NT2/D1 (cell line): ENCODE measurements around the gene ZNF581.

Source experiments
- DNase-seq: peaks from one replicate; pipeline ENCODE4 v3.0.0-alpha.2; 2011; ENCODE audit warnings: low read depth, low spot score
- H3K27me3 ChIP-seq: 2 replicates; pipeline ENCODE4 v1.6.0; 2011; ENCODE audit warnings: mild to moderate bottlenecking; ENCODE audit not compliant: insufficient read length, insufficient read depth
- H3K36me3 ChIP-seq: 2 replicates; pipeline ENCODE4 v1.6.1; 2011; ENCODE audit warnings: mild to moderate bottlenecking, low read length, mixed read lengths; ENCODE audit not compliant: insufficient read depth, insufficient read length
- H3K4me1 ChIP-seq: 2 replicates; pipeline ENCODE4 v1.5.1; 2011; ENCODE audit not compliant: insufficient read depth, insufficient read length
- H3K4me3 ChIP-seq: 2 replicates; pipeline ENCODE4 v1.5.1; 2011; ENCODE audit warnings: low read depth; ENCODE audit not compliant: insufficient read length
- H3K9ac ChIP-seq: 2 replicates; pipeline ENCODE4 v1.6.0; 2011; ENCODE audit warnings: low read depth; ENCODE audit not compliant: insufficient read length
- H3K9me3 ChIP-seq: 2 replicates; pipeline ENCODE4 v1.5.1; 2011; ENCODE audit warnings: mild to moderate bottlenecking, low read length; ENCODE audit not compliant: insufficient read depth
- SUZ12 ChIP-seq: IDR thresholded peaks from 2 replicates; pipeline ENCODE4 v1.6.1; 2011; ENCODE audit not compliant: insufficient read length, insufficient read depth; ENCODE audit errors: extremely low read depth
- YY1 ChIP-seq: IDR thresholded peaks from 2 replicates; pipeline ENCODE4 v1.6.1; 2011; ENCODE audit not compliant: insufficient read length, insufficient read depth
- ZNF274 ChIP-seq: IDR thresholded peaks from 2 replicates; pipeline ENCODE4 v1.6.1; 2011; ENCODE audit warnings: mild to moderate bottlenecking, low read depth, low read length

ZNF581 gene

GRCh38 chr19:55613396-55613795, 30.1 kb upstream of the ZNF581 start:
- Histone ChIP-seq H3K4me3 (no peak overlapping the region), H3K9me3 (no peaks in the 10 kb centered on the region), H3K36me3 (peaks cover 46% of the 10 kb centered on the region), H3K27me3 (no peaks in the 10 kb centered on the region), H3K9ac (no peak overlapping the region), H3K4me1 (peaks cover 3% of the 10 kb centered on the region)
- TF ChIP-seq SUZ12 (no peak), ZNF274 (no peak), YY1 (no peak)
- DNase-seq, result no peak

- no peak overlapping the region for H3K9ac ChIP-seq
- DNase-seq, result no peak
- no peak for TF ChIP-seq SUZ12
- no peak for TF ChIP-seq YY1
- TF ChIP-seq ZNF274, result no peak
- H3K4me1 ChIP-seq, result peaks cover 3% of the 10 kb centered on the region
- H3K36me3 ChIP-seq, result peaks cover 46% of the 10 kb centered on the region
- H3K9me3 ChIP-seq, result no peaks in the 10 kb centered on the region
- H3K4me3 ChIP-seq, result no peak overlapping the region
- no peaks in the 10 kb centered on the region for H3K27me3 ChIP-seq
These were observed 29.3 kb upstream of the ZNF581 start for GRCh38 chr19:55613930-55614710.

DNA sequence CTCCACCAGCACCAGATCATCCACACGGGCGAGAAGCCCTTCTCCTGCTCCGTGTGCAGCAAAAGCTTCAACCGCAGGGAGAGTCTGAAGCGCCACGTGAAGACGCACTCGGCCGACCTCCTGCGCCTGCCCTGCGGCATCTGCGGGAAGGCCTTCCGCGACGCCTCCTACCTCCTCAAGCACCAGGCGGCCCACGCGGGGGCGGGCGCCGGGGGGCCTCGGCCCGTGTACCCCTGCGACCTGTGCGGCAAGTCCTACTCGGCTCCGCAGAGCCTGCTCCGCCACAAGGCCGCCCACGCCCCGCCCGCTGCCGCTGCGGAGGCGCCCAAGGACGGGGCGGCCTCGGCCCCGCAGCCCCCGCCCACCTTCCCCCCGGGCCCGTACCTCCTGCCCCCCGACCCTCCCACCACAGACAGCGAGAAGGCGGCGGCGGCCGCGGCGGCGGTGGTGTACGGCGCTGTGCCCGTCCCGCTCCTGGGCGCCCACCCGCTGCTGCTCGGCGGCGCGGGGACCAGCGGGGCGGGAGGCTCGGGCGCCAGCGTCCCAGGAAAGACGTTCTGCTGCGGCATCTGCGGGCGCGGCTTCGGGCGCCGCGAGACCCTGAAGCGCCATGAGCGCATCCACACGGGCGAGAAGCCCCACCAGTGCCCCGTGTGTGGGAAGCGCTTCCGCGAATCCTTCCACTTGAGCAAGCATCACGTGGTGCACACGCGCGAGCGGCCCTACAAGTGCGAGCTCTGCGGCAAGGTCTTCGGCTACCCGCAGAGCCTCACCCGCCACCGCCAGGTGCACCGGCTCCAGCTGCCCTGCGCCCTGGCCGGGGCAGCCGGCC, 28.5 kb upstream of the ZNF581 start:
- TF ChIP-seq SUZ12 (no peak), ZNF274 (no peak), YY1 (no peak)

DNA sequence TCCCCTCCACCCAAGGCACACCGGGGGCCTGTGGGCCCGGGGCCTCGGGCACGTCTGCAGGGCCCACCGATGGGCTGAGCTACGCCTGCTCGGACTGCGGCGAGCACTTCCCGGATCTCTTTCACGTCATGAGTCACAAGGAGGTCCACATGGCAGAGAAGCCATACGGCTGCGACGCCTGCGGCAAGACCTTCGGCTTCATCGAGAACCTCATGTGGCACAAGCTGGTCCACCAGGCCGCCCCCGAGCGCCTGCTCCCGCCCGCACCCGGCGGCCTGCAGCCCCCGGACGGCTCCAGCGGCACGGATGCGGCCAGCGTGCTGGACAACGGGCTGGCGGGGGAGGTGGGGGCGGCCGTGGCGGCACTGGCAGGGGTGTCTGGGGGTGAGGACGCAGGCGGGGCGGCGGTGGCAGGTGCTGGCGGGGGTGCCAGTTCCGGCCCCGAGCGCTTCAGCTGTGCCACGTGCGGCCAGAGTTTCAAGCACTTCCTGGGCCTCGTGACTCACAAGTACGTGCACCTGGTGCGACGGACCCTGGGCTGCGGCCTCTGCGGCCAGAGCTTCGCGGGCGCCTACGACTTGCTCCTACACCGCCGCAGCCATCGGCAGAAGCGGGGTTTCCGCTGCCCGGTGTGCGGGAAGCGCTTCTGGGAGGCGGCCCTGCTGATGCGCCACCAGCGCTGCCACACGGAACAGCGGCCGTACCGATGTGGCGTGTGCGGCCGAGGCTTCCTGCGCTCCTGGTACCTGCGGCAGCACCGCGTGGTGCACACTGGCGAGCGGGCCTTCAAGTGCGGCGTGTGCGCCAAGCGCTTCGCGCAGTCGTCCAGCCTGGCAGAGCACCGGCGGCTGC, 27.7 kb upstream of the ZNF581 start:
- Histone ChIP-seq H3K36me3 (peaks cover 47% of the 10 kb centered on the region), H3K9me3 (no peaks in the 10 kb centered on the region)
- TF ChIP-seq YY1 (no peak), SUZ12 (no peak)

More for the DNA sequence above, 28.5 kb upstream of the ZNF581 start:
- DNase-seq, result no peak
- peaks cover 3% of the 10 kb centered on the region for H3K4me1 ChIP-seq
- no peaks in the 10 kb centered on the region for H3K9me3 ChIP-seq
- H3K27me3 ChIP-seq, result no peaks in the 10 kb centered on the region
- H3K4me3 ChIP-seq, result no peak overlapping the region
- H3K36me3 ChIP-seq, result peaks cover 44% of the 10 kb centered on the region
- H3K9ac ChIP-seq, result no peak overlapping the region

GRCh38 chr19:55616395-55616875, 27.0 kb upstream of the ZNF581 start:
- no peaks in the 10 kb centered on the region for H3K9me3 ChIP-seq
- no peak overlapping the region for H3K4me3 ChIP-seq
- TF ChIP-seq ZNF274, result no peak
- no peak for TF ChIP-seq YY1
- TF ChIP-seq SUZ12, result no peak
- DNase-seq, result no peak
- H3K36me3 ChIP-seq, result peaks cover 52% of the 10 kb centered on the region
- H3K4me1 ChIP-seq, result peaks cover 2% of the 10 kb centered on the region
- no peaks in the 10 kb centered on the region for H3K27me3 ChIP-seq
- H3K9ac ChIP-seq, result no peak overlapping the region

More for the DNA sequence above, 27.7 kb upstream of the ZNF581 start:
- Histone ChIP-seq H3K9ac (no peak overlapping the region), H3K4me3 (no peak overlapping the region), H3K27me3 (no peaks in the 10 kb centered on the region), H3K4me1 (peaks cover 3% of the 10 kb centered on the region)
- no peak for DNase-seq

DNA sequence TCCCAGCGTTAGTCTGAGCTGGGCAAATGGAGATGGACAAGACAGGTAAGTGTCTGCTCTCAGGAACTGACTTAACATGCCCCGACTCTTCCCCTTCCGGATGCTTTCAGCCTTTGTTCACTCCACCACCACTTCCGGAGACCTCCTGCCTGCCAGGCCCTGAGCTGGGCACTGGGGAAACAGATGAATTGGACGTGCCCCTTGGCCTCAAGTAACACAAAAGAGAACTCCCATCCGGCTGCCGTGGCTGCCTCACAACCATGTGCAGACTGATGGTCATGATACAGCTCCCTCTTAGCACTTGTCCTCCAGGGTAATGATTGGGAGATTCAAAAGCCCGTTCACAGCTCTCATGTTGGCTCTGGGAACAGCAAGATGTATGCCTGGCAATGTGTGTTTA, 26.0 kb upstream of the ZNF581 start:
- Histone ChIP-seq H3K4me1 (no peaks in the 10 kb centered on the region), H3K4me3 (no peak overlapping the region), H3K27me3 (no peaks in the 10 kb centered on the region), H3K9me3 (no peaks in the 10 kb centered on the region), H3K36me3 (peaks cover 48% of the 10 kb centered on the region), H3K9ac (no peak overlapping the region)
- DNase-seq, result no peak
- TF ChIP-seq YY1 (no peak), ZNF274 (no peak), SUZ12 (no peak)

DNA sequence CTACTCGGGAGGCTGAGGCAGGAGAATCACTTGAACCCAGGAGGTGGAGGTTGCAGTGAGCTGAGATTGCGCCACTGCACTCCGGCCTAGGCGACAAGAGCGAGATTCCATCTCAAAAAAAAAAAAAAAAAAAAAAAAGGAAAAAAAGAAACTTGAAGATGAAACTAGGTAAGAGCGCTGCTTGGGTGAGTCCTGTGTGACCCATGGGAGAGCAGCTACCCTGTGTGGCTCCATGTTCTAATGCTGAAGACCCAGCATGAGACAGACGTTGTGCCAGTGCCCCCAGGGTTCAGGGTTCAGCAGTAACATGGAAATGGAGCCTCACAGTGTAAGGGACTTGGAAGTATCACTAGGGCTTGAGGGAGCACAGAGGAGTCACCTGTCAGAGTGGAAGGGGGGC, 25.0 kb upstream of the ZNF581 start:
- Histone ChIP-seq H3K9me3 (no peaks in the 10 kb centered on the region), H3K4me1 (no peaks in the 10 kb centered on the region), H3K4me3 (no peak overlapping the region), H3K36me3 (peaks cover 48% of the 10 kb centered on the region), H3K9ac (no peak overlapping the region), H3K27me3 (no peaks in the 10 kb centered on the region)
- TF ChIP-seq YY1, result no peak
- TF ChIP-seq SUZ12, result no peak
- TF ChIP-seq ZNF274, result no peak
- DNase-seq, result no peak
